Left kidney (tissue), 2 donors: ENCODE data around the gene TXNL4A. TPM values are rescaled to one million over a fixed set of nuclear protein-coding genes. Genes with fewer than 3 reads are reported as not detected.
A peak's percentile ranks its signal among the peaks of the same experiment; 100 is the strongest.
"Not testable (repeated sequence)": the region's sequence is repeated elsewhere in the genome, so short reads cannot be mapped to it uniquely, and the experiment has no call there.

Experiments
- DNase-seq: peaks from one replicate; pipeline ENCODE4 v3.0.0-alpha.2; 2013
- polyA plus RNA-seq: library from polyadenylated mRNA; unstranded; fragments of 120-200 nt; gene quantifications from one replicate; pipeline ENCODE4 v1.2.1, GENCODE V29; 2013; ENCODE audit not compliant: insufficient read length

Gene TXNL4A
- polyA plus RNA-seq, 1 donor: 77.2 TPM

- DNase-seq: no peak
Measured at GRCh38 chr18:80004600-80005342, 16.4 kb upstream of the TXNL4A start.

- DNase-seq: no peak
Measured at GRCh38 chr18:80002468-80002867, 14.1 kb upstream of the TXNL4A start.

DNA sequence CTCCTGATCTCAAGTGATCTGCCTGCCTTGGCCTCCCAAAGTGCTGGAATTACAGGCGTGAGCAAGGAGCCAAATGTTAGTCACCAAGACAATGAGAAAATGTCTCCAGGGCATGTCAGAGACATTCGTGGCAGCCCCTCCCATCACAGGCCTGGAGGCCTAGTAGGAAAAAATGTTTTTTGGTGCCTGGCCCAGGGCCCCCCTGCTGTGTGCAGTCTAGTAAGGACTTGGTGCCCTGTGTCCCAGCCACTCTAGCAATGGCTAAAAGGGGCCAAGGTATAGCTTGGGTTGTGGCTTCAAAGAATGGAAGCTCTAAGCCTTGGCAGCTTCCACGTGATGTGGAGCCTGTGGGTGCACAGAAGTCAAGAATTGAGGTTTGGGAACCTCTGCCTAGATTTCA, 12.5 kb upstream of the TXNL4A start:
- no peak for DNase-seq

- DNase-seq: not testable (repeated sequence)
Measured at GRCh38 chr18:79999701-80000100, 11.3 kb upstream of the TXNL4A start.

- no peak for DNase-seq
Measured at GRCh38 chr18:79991494-79991893, 3.1 kb upstream of the TXNL4A start.

DNA sequence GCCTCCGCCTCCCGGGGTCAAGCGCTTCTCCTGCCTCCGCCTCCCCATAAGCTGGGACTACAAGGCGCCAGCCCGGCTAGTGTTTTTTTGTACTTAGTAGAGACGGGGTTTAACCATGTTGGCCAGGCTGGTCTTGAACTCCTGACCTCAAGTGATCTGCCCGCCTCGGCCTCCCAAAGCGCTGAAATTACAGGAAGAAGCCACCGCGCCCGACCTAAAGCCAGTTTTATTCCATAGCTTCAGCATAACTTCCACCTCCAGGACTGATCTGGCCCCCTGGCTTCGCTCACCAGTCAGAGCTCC, 783 bp upstream of the TXNL4A start:
- no peak for DNase-seq

GRCh38 chr18:79988071-79988450, 302 bp downstream of the TXNL4A start:
- DNase-seq: peak; percentile 50

DNA sequence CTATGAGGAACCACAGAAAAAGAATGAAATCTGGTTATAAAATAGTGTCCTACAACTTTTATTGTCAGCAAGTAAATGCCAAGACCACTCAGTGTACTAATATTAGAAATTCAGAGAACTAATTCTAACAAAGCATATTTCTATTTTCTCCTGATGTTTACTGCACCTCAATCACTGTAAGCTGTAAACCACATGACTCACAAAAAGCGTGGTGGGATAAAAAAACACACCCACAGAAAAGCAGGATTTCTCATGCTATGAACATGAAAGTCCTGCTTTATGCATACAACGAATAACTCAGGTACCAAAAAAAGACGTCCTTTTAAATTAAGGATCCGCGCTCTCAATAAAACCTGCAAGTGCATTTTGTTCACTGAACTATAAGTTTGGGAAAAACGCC, 797 bp downstream of the TXNL4A start:
- no peak for DNase-seq

GRCh38 chr18:79986726-79987125, 1.6 kb downstream of the TXNL4A start:
- DNase-seq: no peak

DNA sequence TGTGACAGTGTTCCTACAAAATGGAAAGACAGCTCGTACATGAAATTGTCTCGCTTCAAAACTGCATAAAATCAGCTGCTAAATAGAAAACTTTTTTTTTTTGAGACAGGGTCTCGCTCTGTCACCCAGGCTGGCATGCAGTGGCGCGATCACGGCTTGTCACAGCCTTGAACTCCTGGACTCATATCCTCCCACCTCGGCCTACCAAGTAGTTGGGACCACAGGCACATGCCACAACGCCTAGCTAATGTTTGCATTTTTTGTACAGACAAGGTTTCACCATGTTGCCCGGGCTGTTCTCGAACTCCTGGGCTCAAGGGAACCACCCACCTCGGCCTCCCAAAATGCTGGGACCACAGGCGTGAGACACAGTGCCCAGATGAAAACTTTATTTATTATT, 3.2 kb downstream of the TXNL4A start:
- no peak for DNase-seq

DNA sequence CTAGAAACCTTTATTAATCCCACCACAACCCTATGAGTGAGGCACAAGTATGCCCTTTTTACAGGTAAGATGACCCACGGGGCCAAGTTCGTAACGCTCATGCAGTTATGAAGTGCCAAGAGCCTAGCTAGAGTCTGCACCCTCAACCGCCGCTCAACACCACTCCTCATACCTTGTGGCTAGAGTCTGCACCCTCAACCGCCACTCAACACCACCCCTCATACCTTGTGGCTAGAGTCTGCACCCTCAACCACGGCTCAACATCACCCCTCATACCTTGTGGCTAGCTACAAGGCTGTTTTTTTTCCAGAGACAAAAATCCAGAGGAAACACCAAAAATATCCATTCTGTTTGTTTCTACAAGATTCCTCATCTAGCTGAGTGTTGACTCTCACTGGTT, 4.6 kb downstream of the TXNL4A start:
- DNase-seq: no peak

DNA sequence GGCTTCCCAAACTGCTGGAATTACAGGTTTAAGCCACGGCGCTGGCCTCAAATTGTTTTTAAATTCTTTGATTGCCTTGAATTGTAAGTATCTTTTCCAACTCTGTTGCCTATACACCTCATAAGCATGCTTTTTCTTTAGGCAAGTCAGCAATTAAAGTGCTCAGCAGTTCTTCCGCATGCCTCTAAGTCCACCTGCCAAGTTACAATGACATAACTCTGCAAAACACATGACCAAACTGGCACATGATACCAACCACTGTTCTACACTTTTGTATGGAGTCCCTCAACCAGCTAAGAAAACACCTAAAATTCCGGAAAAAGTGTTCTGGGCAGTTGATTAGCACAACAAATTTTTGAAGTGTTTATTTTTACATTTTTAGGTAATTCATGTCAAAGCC, 5.1 kb downstream of the TXNL4A start:
- no peak for DNase-seq

DNA sequence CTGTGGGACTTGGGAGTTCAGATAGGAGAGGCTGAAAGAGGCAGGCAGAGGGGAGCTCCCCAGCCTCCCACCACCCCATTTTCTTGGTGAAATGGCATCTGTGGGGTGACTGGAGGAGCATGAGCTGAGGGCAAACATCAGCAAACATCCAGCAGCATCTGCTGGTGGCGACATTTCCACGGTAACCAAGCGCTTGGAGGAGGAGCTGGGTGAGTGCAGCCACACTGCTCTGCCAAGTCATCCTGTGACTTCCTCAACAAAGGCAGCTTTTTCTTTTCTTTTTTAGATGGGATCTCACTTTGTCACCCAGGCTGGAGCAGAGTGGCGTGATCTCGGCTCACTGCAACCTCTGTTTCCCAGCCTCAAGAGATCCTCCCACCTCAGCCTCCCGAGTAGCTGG, 5.6 kb downstream of the TXNL4A start:
- no peak for DNase-seq

DNA sequence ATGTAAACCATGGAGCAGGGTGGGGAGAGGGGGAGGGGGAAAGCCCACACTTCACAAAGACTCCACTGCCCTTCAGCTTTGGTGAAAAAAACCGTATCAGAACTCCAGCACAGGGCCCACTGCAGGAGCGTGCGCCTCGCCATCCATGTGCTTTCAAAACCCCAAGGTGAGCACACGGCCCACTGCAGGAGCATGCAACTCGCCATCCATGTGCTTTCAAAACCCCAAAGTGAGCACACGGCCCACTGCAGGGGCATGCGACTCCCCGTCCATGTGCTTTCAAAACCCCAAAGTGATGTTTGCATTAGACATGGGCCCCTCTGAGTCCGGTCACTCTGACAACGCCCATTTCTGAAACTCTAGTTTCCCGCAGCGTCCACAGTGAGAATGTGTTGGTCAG, 7.8 kb downstream of the TXNL4A start:
- no peak for DNase-seq

- DNase-seq: no peak
Measured at GRCh38 chr18:79979843-79980242, 8.5 kb downstream of the TXNL4A start.

DNA sequence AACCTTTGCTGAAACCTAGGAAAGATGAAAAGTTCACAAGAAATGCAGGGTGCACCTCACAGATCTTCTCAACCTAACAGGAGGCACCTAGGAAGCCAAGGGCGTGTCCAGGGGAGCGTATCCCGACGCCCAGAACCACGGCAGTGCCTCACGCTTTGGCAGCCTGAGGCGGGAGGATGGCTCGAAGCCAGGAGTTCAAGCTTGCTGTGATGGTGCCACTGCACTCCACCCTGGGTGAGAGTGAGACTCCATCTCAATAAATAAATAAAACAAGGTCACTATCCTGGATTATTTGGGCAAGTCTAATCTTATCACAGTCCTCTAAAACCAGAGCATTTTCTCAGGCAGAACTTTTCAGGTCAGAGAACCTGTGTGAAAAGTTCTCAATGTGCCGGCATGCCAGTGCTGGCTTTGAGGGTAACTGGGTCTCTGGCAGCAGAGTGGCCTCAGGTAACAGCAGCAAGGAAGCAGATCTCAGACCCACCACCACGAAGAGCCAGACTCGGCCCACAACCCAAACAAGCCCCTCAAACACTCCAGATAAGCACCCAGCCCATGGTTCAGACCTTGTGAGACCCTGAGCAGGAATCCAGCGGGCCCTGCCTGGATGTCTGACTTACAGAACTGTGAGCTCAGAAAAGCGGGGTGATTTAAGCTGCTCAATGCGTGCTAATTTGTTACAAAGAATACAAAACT, 12.2 kb downstream of the TXNL4A start:
- DNase-seq: no peak

DNA sequence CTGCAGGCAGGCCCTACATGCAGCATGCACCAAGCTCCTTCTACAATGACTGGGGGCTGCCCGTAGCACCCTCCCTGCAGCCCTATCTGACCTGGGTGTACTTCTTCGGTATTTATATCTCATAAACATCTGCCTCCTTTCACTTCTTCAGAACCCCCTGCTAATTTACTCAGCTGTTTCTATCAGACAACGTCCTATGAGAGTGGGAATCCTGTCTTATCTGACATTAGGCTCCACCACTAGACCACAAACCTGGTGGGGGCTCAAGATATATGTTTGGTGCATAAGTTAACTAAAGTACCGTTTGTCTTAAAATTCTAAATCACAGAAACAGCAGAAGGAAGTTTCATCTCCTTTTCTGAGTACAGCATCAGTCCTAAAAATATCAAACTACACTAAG, 13.3 kb downstream of the TXNL4A start:
- DNase-seq: no peak

GRCh38 chr18:79974025-79974654, 14.2 kb downstream of the TXNL4A start:
- DNase-seq: no peak

GRCh38 chr18:79973517-79973916, 14.8 kb downstream of the TXNL4A start:
- DNase-seq: no peak

- no peak for DNase-seq
Measured at GRCh38 chr18:79972720-79973119, 15.6 kb downstream of the TXNL4A start.

GRCh38 chr18:79971986-79972385, 16.4 kb downstream of the TXNL4A start:
- no peak for DNase-seq

GRCh38 chr18:79971211-79971952, 17.0 kb downstream of the TXNL4A start:
- DNase-seq: no peak
